Right ventricle myocardium inferior (tissue), 1 donor: Measurements from ENCODE around the gene SIGLEC6. TPM values are rescaled to one million over a fixed set of nuclear protein-coding genes. Genes with fewer than 3 reads are reported as not detected.

Experiments
- ATAC-seq: fragments of 200-7000 bp; cut with Tn5 transposase; one replicate; pipeline ENCODE4 v1.9.1; 2020; ENCODE audit warnings: mild to moderate bottlenecking, moderate library complexity
- DNase-seq: peaks from one replicate; pipeline ENCODE4 v3.0.0; 2021; ENCODE audit errors: missing footprints
- intact Hi-C: fragments of 100-400 bp; cut with DNase I; formaldehyde crosslinking; loops from one replicate; pipeline ENCODE4 v1.11.0; 2022
- total RNA-seq: library from RNA; stranded (reverse); fragmentation: NEBNext Ultra II Directional; extraction: Animal tissue kit (Norgen Biotek cat#: 25700); gene quantifications from one replicate; pipeline ENCODE4 v1.2.1, GENCODE V29; 2021
- donor health status: DM: no; HTN: yes; CAD: no; lungs with severe emphysema.

SIGLEC6 gene
- total RNA-seq, 1 donor from 2014 or later = 0.24 TPM

GRCh38 chr19:51550848-51551672 lies 19.6 kb upstream of the SIGLEC6 start:
- intact Hi-C loops = no loop called here
- no peak for DNase-seq
- no peak for ATAC-seq

- ATAC-seq (no peak), DNase-seq (no peak)
- intact Hi-C loops = no loop called here
Measured at GRCh38 chr19:51549533-51550324, 18.3 kb upstream of the SIGLEC6 start.

- no peak for ATAC-seq
- intact Hi-C loops = no loop called here
- DNase-seq = no peak
Measured at GRCh38 chr19:51548891-51549305, 17.4 kb upstream of the SIGLEC6 start.

GRCh38 chr19:51548213-51548651 lies 16.8 kb upstream of the SIGLEC6 start:
- DNase-seq (no peak), ATAC-seq (no peak)
- intact Hi-C loops = no loop called here

GRCh38 chr19:51547397-51548212 lies 16.1 kb upstream of the SIGLEC6 start:
- ATAC-seq = no peak
- no peak for DNase-seq
- intact Hi-C loops = no loop called here

- intact Hi-C loops = no loop called here
- no peak for ATAC-seq
Measured at GRCh38 chr19:51546650-51547396, 15.4 kb upstream of the SIGLEC6 start.

GRCh38 chr19:51546107-51546649 lies 14.7 kb upstream of the SIGLEC6 start:
- intact Hi-C loops = no loop called here
- ATAC-seq (no peak), DNase-seq (no peak)

More at GRCh38 chr19:51546650-51547396, 15.4 kb upstream of the SIGLEC6 start:
- DNase-seq = no peak

- intact Hi-C loops = no loop called here
- DNase-seq (no peak), ATAC-seq (no peak)
Measured at GRCh38 chr19:51544038-51544437, 12.6 kb upstream of the SIGLEC6 start.

- intact Hi-C loops = no loop called here
- no peak for ATAC-seq
- DNase-seq = no peak
Measured at GRCh38 chr19:51542699-51543098, 11.2 kb upstream of the SIGLEC6 start.

- ATAC-seq (no peak), DNase-seq (no peak)
- intact Hi-C loops = no loop called here
Measured at GRCh38 chr19:51541458-51542357, 10.2 kb upstream of the SIGLEC6 start.

GRCh38 chr19:51539821-51540366 lies 8.4 kb upstream of the SIGLEC6 start:
- intact Hi-C loops = no loop called here
- no peak for DNase-seq
- no peak for ATAC-seq

- intact Hi-C loops = no loop called here
- ATAC-seq (no peak), DNase-seq (no peak)
Measured at GRCh38 chr19:51535535-51535934, 4.1 kb upstream of the SIGLEC6 start.

- ATAC-seq = no peak
- intact Hi-C loops = no loop called here
Measured at GRCh38 chr19:51530616-51531015, 854 bp downstream of the SIGLEC6 start.

GRCh38 chr19:51529301-51529700 lies 2.2 kb downstream of the SIGLEC6 start:
- DNase-seq (no peak), ATAC-seq (no peak)
- intact Hi-C loops = no loop called here

More at GRCh38 chr19:51530616-51531015, 854 bp downstream of the SIGLEC6 start:
- DNase-seq = no peak

- DNase-seq = no peak
- intact Hi-C loops = no loop called here
- ATAC-seq = no peak
Measured at GRCh38 chr19:51525651-51526050, 5.8 kb downstream of the SIGLEC6 start.

- ATAC-seq (no peak), DNase-seq (no peak)
- intact Hi-C loops = no loop called here
Measured at GRCh38 chr19:51524666-51525264, 6.7 kb downstream of the SIGLEC6 start.

- DNase-seq (no peak), ATAC-seq (no peak)
- intact Hi-C loops = no loop called here
Measured at GRCh38 chr19:51521781-51522180, 9.7 kb downstream of the SIGLEC6 start.
